IPS DF 19.7 (cell line): ENCODE data around the gene IGSF3.

Source experiments
- DNase-seq: peaks from one replicate; pipeline ENCODE4 v3.0.0-alpha.2; 2013; ENCODE audit warnings: low read depth, low spot score

Gene IGSF3

GRCh38 chr1:116667575-116668105 lies at the start of gene IGSF3:
Gene IGSF3, minus strand, starts transcription at chr1:116667733. Its CDS starts 1,407 bp downstream, at chr1:116666326.
- DNase-seq, result no peak

GRCh38 chr1:116717318-116717717 lies 49.8 kb upstream of the IGSF3 start:
- DNase-seq, result no peak

GRCh38 chr1:116716391-116716790 lies 48.9 kb upstream of the IGSF3 start:
- DNase-seq, result no peak

- no peak for DNase-seq
These were observed 45.9 kb upstream of the IGSF3 start for GRCh38 chr1:116713474-116713873.

- DNase-seq, result peak; percentile 54
These were observed 45.0 kb upstream of the IGSF3 start for GRCh38 chr1:116712510-116712909.

- peak; percentile 28 for DNase-seq
These were observed 43.8 kb upstream of the IGSF3 start for GRCh38 chr1:116711263-116711840.

- no peak for DNase-seq
These were observed 43.1 kb upstream of the IGSF3 start for GRCh38 chr1:116710420-116711262.

GRCh38 chr1:116709666-116710167 lies 42.2 kb upstream of the IGSF3 start:
- no peak for DNase-seq

- DNase-seq, result no peak
These were observed 40.8 kb upstream of the IGSF3 start for GRCh38 chr1:116708255-116708900.

- DNase-seq, result no peak
These were observed 39.3 kb upstream of the IGSF3 start for GRCh38 chr1:116706841-116707240.

GRCh38 chr1:116706123-116706522 lies 38.6 kb upstream of the IGSF3 start:
- DNase-seq, result no peak

GRCh38 chr1:116704278-116704677 lies 36.7 kb upstream of the IGSF3 start:
- DNase-seq, result no peak

GRCh38 chr1:116699605-116700004 lies 32.1 kb upstream of the IGSF3 start:
- DNase-seq, result no peak

- no peak for DNase-seq
These were observed 30.7 kb upstream of the IGSF3 start for GRCh38 chr1:116698244-116698595.

- no peak for DNase-seq
These were observed 30.2 kb upstream of the IGSF3 start for GRCh38 chr1:116697548-116698243.

- no peak for DNase-seq
These were observed 27.0 kb upstream of the IGSF3 start for GRCh38 chr1:116694524-116694923.

- no peak for DNase-seq
These were observed 26.4 kb upstream of the IGSF3 start for GRCh38 chr1:116693759-116694480.

- no peak for DNase-seq
These were observed 25.3 kb upstream of the IGSF3 start for GRCh38 chr1:116692879-116693278.

- no peak for DNase-seq
These were observed 23.4 kb upstream of the IGSF3 start for GRCh38 chr1:116690849-116691406.

GRCh38 chr1:116690396-116690848 lies 22.9 kb upstream of the IGSF3 start:
- DNase-seq, result no peak
